ENCODE data around the gene NMUR1.

The NMUR1 gene

DNA sequence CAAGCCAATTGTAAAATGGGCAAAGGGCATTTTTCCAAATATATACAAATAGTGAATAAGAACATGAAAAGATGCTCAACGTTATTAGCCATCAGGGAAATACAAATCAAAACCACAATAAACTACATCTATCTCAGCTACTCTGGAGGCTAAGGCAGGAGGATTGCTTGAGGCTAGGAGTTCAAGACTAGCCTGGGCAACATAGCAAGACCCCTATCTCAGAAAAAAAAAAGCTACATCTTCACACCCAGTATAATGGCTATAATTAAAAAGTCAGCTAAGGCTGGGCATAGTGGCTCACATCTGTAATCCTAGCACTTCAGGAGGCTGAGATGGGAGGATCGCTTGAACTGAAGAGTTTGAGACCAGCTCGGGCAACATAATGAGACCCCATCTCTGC is 53.3 kb downstream of the NMUR1 start:
- TF ChIP-seq, protein P1, sequence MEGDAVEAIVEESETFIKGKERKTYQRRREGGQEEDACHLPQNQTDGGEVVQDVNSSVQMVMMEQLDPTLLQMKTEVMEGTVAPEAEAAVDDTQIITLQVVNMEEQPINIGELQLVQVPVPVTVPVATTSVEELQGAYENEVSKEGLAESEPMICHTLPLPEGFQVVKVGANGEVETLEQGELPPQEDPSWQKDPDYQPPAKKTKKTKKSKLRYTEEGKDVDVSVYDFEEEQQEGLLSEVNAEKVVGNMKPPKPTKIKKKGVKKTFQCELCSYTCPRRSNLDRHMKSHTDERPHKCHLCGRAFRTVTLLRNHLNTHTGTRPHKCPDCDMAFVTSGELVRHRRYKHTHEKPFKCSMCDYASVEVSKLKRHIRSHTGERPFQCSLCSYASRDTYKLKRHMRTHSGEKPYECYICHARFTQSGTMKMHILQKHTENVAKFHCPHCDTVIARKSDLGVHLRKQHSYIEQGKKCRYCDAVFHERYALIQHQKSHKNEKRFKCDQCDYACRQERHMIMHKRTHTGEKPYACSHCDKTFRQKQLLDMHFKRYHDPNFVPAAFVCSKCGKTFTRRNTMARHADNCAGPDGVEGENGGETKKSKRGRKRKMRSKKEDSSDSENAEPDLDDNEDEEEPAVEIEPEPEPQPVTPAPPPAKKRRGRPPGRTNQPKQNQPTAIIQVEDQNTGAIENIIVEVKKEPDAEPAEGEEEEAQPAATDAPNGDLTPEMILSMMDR (conservative IDR thresholded peaks at IDR 0.05), result no peak
- H3K27ac ChIP-seq, result no peak overlapping the region

GRCh38 chr2:231475965-231476364 is 54.3 kb downstream of the NMUR1 start:
- H3K27ac ChIP-seq, result no peak overlapping the region
- TF ChIP-seq, protein P1 (conservative IDR thresholded peaks at IDR 0.05), result no peak

Data from VCaP (cell line).